HG03439 (cell line): Measurements from ENCODE around the gene JUND.
A peak's percentile ranks its signal among the peaks of the same experiment; 100 is the strongest.

Experiments used
- ATAC-seq: cut with Tn5 transposase; IDR thresholded peaks from one replicate; pipeline ENCODE4 v1.9.1; 2021; ENCODE audit warnings: mild to moderate bottlenecking, moderate library complexity; ENCODE audit not compliant: unreplicated experiment

Gene JUND

DNA sequence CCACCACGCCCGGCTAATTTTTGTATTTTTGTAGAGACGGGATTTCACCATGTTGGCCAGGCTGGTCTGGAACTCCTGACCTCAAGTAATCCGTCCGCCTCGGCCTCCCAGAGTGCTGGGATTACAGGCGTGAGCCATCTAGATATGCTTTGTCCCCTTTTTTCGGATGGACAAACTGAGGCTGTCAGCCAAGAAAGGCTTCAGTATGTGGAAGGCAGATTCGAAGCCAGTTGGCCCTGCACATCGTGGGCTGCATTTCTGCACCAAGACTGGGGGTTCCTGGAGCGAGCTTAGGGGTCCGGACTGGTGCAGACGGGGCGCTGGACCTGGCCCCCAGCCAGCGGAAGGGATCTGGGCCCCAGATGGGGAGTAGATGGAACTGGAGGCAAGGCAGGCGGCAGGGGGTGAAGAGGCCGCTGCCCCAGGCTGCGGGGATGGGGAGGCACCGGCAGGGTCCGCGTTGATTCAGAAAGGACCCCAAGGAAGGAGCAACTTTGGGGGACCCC lies 9.7 kb upstream of the JUND start:
- ATAC-seq = no peak

DNA sequence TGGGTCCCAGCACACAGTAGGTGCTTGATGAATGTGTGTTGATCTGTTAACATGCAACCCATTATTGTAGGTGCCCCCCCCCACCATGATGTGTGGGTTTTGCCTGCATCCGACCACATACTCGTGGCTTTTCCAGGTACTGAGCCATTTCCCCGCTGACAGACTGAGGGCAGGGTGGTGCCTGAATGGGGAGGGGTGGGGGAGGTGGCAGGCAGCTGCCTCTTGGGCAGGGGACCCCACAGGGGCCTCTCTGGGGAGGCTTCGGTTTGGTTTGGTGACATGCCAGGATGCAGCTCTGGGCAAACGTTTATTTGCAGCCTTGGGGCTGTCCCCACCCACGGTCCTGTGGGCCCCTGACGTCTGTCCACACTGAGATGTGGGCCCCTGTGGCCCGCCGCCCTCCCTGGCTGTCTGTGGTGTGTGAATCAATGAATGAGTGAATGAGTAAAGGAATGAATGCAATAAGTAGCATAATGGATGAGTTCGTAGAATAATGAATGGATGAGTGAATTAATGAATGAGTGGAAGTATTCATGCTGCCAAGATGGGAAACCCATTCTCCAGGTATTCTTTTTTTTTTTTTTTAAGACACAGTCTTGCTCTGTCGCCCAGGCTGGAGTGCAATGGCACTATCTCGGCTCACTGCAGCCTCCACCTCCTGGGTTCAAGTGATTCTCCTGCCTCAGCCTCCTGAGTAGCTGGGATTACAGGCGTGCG lies 9.0 kb upstream of the JUND start:
- ATAC-seq = no peak

DNA sequence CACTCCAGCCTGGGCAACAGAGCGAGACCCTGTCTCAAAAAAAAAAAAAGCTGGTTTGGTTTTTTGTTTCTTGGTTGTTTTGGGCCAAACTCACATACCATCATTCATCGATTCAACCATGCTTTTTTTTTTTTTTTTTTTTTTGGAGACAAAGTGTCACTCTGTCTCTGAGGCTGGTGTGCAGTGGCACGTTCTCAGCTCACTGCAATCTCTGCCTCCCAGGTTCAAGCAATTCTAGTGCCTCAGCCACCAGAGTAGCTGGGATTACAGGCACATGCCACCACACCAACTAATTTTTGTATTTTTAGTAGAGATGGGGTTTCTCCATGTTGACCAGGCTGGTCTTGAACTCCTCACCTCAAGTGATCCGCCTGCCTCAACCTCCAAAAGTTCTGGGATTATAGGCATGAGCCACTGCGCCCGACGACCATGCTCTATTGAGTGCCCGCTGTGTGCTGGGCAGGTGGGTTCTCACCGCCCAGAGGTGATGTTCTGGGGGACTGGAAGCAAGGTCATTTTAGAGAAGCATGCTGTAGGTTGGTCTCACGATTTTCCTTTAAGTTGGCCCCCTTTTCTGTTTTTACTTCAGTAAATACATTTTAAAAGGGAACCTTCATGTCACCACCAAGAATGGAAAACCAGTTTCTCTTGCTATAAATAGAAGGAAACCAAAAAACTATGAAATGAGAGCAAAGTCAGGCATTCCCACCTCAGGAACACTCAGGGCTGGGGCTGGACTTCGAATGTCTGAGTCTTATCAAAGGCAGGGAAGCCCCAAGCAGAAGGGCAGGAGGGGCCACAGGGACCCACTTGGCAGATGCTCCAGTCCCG lies 8.3 kb upstream of the JUND start:
- ATAC-seq = no peak

DNA sequence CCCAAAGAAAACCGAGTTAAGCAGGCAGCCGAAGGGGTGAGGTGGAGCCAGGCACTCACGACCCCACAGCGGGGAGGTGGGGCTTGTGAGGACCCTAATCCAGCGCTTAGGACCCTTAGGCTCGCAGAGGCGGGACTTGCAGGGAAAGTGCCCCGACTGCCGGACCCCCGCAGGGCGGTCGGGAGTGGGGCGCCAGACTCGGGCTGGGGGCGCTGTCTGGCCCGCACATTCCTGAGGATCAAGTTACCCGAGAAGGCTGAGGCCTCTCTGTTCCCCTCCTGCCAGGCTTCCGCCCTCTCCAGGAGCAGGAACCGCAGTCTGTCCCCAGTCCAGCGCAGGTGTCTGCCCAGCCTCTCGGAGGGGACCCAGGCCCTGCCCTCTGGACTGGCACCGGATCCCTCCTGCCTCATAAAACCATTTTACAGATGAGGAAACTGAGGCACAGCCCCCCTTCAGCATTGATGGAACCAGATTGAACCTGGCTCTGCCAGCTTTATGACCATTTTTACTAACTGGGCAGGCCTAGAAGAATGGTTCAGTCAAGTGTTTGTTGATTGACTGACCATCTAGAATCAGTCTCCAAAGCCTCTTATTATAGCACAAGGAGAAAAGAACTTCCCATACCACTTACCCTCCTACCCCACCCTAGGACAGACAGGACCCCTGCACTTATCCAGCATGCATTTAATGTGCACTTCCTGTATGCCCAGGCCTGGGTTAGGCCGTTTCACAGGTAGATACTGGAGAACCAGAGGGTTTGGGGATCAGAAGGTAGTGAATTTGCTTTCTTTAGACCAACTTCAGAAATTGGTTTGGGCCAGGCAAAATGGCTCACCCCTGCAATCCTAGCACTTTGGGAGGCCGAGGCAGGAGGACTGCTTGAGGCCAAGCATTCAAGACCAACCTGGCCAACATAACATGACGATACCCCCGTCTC lies 6.7 kb upstream of the JUND start:
- no peak for ATAC-seq

DNA sequence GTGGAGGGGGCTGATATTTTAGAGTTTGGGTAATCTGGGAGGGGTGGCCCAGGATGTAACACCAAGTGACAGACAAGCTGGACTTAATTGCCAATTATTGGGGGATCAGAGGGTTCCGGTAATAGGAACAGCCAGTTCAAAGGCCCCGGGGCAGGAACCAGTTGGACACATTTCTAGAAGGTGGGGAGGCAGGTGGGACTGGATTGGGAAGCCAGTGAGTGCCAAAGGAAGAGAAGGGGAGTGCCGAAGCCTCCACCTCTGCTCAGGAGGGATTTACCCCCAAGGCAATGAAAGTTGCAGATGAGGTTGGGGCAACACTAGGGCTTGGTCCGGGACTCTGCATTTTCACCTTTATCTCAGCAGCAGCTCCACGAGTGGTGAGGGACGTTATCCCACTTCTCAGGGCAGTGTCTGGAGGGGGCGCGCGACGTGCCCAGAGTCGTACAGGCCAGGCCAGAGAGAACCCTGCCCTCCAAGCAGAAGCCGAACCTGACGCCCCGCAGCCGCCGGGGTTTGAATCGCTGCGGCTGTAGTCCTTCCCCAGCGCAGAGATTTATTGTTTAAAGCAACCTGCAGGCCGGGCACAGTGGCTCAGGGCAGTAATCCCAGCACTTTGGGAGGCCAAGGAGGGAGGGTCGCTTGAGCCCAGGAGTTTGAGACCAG lies 5.7 kb upstream of the JUND start:
- ATAC-seq = no peak

DNA sequence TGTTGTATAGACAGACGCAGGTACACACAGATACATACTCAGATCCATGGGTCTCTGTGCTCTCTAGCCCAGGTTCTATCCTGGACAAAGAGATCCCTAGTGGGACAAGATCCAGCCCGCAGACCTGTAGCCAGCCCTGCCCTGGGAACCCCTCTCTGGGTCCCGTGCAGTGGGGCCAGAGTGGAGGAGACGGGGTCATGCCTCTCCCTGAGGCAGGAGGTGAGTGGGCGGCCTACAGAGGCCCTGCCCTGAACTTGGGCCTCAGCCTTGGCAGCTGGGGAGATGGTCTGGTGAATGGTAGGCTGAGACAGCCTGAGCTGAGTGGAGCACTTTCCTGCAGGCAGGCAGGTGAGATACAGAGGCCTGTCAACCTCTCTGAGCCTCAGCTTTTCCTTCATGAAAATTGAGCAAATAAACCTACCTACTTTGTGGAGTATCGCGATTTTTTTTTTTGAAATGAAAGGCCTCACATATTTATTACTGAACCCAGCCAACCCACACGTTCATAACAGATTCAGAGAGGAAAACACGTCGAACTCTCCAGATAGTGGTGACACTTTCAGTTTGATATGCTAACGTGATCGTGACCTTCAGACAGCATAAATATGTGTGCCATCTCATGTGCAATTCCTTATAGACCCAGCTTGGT lies 3.4 kb upstream of the JUND start:
- ATAC-seq = no peak

DNA sequence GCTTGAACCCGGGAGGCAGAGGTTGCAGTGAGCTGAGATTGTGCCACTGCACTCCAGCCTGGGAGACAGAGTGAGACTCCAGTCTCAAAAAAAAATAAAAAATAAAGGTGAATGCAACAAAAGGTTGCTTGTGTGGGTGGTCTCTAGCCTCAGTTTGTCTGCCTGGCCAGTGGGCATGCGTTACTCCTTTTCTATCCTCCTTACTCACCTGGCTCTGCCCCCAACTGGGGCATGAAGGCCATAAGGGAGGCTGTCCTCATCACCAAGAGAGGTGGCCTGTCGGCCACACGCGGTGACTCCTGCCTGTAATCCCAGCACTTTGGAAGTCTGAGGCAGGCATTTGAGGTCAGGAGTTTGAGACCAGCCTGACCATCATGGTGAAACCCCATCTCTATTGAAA lies 1.9 kb upstream of the JUND start:
- ATAC-seq = no peak

DNA sequence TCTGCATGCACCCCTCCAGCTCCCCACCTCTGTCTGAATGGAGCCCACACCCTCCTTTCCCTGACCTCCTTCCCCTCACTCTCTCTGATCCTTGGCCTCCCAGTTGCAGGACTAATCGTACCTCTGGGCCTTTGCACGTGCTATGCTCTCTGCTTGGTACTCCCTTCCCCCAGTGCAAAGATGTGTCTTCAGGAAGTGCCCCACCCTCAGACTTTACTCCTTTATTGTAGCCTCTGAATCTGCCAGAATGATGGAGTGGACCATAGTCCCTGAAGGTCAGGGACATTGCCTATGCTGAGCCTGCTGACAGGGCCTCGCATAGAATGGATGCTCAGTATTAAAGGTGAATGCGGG lies 1.3 kb upstream of the JUND start:
- ATAC-seq = no peak

DNA sequence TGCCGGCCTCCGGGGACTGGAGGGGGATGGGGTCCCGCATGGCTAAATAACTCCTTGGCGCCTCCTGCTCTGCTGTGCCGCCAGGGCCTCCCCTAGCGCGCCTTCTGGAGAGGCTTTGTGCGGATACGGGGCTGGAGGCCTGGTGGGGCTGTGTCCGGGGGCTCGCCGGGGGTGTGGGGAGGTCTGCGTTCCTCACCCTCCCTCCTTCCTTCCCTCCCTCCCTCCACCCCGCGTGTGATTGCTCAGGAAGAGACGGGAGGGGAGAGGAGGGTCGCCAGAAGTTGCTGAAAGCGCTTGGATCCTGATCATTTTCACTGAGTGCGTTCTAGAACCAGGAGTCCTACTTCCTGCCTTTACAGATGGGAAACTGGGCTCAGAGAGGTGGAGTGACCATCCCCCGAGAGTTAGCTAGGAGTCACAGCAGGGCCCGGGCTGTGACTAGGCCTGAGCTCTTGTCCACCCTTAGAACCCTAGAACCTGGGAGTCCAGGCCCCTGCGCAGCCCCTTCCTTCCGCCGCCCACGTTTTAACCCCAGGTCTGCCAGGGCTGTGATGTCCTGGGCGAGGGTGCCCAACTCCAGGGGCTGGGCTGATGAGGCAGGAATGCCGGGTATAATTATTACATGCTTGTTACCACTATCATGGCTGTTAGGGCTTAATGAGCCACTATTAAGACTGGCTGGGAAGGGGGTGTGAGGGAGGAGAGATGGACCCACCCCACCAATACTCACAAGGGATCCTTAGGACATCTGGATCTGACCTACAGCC lies 782 bp upstream of the JUND start:
- no peak for ATAC-seq

DNA sequence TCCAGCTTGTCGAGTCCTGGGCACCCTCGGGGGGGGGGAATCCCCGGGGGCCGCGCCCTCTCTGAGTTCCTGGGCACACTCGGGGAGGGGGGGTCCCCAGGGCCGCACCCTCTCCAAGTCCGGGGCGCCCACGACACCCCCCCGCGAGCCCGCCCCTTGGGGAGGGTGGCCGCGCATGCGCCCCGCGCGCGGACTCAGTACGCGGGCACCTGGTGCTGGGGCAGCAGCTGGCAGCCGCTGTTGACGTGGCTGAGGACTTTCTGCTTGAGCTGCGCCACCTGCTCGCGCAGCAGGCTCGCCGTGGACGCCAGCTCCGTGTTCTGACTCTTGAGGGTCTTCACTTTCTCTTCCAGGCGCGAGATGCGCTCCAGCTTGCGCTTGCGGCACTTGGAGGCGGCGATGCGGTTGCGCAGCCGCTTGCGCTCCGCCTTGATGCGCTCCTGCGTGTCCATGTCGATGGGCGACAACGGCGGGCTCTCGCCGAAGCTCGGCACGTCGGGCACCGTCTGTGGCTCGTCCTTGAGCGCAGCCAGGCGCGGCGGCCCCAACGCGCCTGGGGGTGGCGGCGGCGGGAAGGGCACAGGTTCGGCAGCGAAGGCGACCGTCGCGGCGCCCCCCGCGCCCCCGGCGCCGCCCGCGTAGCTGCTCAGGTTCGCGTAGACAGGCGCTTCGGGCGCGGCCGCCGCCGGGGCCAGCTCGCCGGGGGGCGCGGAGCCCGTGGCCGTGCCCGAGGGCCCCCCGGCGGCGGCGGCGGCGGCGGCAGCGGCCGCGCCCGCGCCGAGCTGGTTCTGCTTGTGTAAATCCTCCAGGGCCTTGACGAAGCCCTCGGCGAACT lies 958 bp downstream of the JUND start:
- ATAC-seq = peak; percentile 13

DNA sequence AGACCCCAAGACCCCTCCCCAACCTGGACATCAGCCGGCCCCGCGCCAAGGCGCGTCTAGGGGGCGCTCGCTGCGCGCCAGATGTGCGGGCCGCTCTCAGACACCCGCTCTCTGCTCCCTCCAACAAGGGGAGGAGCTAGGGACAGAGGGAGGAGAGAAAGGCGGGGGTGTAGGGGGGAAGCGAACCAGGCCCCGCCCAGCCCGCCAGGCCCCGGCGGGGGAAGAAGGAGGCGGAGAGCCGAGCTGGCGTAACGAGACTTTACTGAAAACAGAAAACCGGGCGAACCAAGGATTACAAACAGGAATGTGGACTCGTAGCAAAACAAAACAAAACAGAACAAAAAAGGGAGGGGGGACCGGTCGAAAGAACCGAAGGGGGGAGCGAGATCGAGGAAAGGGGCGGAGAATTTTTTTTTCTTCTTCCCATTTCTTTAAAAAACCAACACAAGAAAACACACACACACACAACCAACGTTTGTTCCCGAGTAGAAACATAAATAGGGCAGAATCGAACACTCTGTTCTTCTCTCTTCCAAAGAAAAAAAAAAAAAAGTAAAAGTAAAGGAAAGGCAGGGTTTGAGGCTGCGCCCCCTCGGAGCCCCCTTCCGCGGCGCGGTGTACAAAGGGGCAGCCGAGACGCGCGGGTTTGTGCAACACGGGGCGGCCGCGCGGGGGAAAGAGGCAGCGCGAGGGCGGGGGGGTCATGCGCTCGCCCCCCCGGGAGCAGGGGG lies 1.7 kb downstream of the JUND start:
- peak; percentile 19 for ATAC-seq

DNA sequence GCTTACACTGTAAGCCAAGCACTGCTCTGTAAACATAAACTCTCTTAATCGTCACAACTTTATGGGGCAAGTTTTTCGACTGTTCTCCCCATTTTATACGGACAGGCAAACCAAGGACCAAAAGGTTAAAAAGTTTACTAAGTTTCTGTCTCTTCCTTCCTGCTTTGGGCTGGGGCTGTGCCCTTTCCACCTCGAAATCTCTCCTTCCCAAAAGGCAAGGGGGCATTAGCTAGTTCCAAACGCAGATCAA lies 2.2 kb downstream of the JUND start:
- ATAC-seq = no peak

DNA sequence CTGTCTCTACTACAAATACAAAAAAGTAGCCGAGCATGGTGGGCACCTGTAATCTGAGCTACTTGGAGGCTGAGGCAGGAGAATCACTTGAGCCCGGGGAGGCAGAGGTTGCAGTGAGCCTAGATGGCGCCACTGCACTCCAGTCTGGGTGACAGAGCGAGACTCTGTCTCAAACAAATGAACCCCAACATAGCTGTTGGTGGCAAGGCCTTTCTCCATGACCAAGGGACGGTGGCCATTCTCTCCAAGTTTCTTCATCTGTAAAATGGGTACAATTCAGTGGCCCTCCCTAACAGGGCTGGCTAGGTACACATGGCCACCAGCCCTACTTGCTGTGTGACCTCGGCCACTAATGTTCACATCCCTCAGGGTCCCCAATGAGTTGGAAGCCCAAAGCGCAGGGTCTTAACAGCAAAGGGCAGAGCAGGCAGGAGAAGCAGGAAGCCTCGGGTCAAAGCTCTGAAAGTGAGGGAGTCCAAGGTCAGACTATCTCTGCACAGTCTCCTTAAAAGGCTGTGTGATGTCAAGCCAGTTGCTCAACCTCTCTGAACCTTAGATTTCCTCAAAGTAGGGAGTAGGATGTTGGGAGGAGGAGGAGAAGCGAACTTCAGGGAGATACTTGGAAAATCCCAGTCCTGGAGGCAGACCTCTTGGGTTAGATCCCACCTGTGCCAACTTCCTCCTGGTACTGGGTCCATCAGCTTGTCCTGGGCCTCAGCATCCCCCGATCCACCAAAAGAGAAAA lies 2.7 kb downstream of the JUND start:
- ATAC-seq = no peak

DNA sequence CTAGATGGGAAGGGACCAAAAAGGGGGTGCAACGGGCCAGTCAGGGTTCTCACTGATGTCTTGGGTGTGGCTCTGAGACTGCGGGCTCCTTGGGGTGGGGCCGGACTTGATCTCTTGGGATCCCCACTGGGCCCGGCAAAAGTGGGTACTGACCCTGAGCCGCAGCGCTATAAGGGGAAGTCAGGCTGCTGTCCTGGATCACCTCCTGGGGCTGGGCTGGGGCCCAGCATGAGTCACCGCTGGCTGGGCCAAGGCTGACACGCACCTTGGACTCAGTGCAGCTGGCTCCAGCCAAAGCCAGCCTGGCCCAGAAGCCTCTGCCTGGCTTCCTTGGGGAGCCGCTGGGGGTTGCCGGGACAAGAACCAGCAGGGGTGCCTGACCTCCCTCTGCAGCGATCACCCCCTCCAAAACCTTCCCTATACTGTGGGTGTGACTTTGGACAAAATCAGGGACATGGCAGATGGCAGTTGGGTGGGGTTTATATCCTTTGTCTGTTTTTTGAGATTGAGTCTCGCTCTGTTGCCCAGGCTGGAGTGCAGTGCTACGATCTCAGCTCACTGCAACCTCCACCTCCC lies 6.6 kb downstream of the JUND start:
- ATAC-seq = no peak

DNA sequence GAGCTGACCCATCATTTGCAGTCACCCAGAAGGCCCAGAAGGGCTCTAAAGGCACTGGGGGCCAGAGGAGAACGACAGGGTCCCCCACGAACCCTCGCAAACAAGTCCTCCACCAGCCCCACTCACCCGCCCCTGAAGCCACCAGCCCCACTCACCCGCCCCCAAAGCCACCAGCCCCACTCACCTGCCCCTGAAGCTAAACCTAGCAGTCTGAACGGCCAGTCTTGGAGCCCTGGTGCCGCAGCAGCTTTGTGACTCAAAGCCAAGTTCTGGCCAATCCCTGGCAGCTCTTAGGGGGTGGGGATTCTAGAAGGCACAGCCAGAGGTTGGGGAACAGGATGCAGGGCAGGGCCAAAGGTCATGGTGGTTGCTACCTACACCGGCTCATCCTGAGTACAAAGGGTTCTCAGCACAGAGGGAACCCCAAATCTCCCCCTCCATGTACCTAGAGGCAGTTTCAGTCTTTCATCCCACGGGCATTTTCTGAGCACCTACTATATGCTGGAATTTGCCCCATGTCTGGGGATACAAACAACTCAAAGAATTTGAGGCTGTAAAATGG lies 7.1 kb downstream of the JUND start, which contains the start of gene IQCN:
TSS of gene IQCN (minus strand) at position 234 of the 562 bp plus-strand sequence. CDS start 4,974 bp downstream, outside the sequence.
- no peak for ATAC-seq

DNA sequence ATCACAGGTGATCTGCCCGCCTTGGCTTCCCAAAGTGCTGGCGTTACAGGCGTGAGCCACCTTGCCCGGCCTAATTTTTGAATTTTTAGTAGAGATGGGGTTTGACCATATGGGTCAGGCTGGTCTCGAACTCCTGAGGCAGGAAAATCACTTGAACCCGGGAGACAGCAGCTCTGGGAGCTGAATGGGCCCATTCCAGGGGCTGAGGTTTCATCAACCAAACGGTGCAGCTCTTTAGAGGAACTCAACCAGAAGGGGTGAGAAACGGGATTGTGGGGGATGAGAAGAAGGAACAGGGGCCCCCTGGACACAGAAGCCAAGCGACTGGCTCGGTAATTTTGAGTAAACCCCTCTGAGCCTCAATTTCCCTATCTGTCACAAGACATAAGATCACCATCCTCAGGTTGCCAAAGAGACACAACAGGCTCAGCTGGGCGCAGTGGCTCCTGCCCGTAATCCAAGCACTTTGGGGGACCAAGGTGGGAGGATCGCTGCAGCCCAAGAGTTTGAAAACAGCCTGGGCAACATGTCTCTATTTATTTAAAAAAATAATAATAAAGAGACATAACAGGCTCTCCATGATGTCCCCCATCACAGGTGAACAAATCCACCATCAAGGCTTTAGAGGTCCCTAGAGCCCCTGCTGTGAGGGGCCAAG lies 7.7 kb downstream of the JUND start:
- ATAC-seq = no peak
